Activated naive CD4-positive, alpha-beta T cell treated with anti-CD3 and anti-CD28 coated beads, Interleukin-2, amount 10 ng/mL, durations not matched to agents 7 days and 5 days (primary cell): ENCODE measurements around the gene ADAMTS9.

ENCODE experiments used
- CTCF ChIA-PET: fragments of 350-600 bp; sonication (Branson Sonifier 250); formaldehyde crosslinking; loops from one replicate; lab custom pipeline; 2021; ENCODE audit warnings: antibody characterized with exemption; lab: Charles Lee
- DNase-seq: peaks from one replicate; pipeline ENCODE4 v3.0.0-alpha.2; 2020
- H3K27ac Mint-ChIP-seq: one replicate; pipeline ENCODE4 v1.8.0; 2021; ENCODE audit warnings: mild to moderate bottlenecking, moderate library complexity, mixed read lengths
- H3K27me3 Mint-ChIP-seq: one replicate; pipeline ENCODE4 v1.8.0; 2021; ENCODE audit warnings: mild to moderate bottlenecking, mixed read lengths
- H3K36me3 Mint-ChIP-seq: one replicate; pipeline ENCODE4 v1.8.0; 2021; ENCODE audit warnings: mixed read lengths
- H3K4me1 Mint-ChIP-seq: one replicate; pipeline ENCODE4 v1.8.0; 2021; ENCODE audit warnings: mixed read lengths
- H3K4me3 Mint-ChIP-seq: one replicate; pipeline ENCODE4 v1.8.0; 2021; ENCODE audit warnings: mild to moderate bottlenecking, moderate library complexity, mixed read lengths
- H3K9me3 Mint-ChIP-seq: one replicate; pipeline ENCODE4 v1.8.0; 2021; ENCODE audit warnings: mixed read lengths

The ADAMTS9 gene

GRCh38 chr3:64604313-64604712 lies 83.5 kb downstream of the ADAMTS9 start:
- Mint-ChIP-seq H3K4me3 (no peak overlapping the region), H3K27ac (no peak overlapping the region), H3K4me1 (no peaks in the 10 kb centered on the region), H3K9me3 (no peaks in the 10 kb centered on the region), H3K27me3 (no peaks in the 10 kb centered on the region), H3K36me3 (no peaks in the 10 kb centered on the region)
- CTCF ChIA-PET: no interaction called here
- DNase-seq: no peak

- H3K4me3 Mint-ChIP-seq: no peak overlapping the region
- H3K9me3 Mint-ChIP-seq: no peaks in the 10 kb centered on the region
- CTCF ChIA-PET: no interaction called here
- no peaks in the 10 kb centered on the region for H3K4me1 Mint-ChIP-seq
- DNase-seq: no peak
- no peak overlapping the region for H3K27ac Mint-ChIP-seq
- no peaks in the 10 kb centered on the region for H3K36me3 Mint-ChIP-seq
- H3K27me3 Mint-ChIP-seq: no peaks in the 10 kb centered on the region
These were observed 86.0 kb downstream of the ADAMTS9 start for GRCh38 chr3:64601824-64602223.

- H3K36me3 Mint-ChIP-seq: no peaks in the 10 kb centered on the region
- no peaks in the 10 kb centered on the region for H3K4me1 Mint-ChIP-seq
- H3K27me3 Mint-ChIP-seq: no peaks in the 10 kb centered on the region
- DNase-seq: no peak
- H3K4me3 Mint-ChIP-seq: no peak overlapping the region
- no peak overlapping the region for H3K27ac Mint-ChIP-seq
- H3K9me3 Mint-ChIP-seq: no peaks in the 10 kb centered on the region
- CTCF ChIA-PET: no interaction called here
These were observed 87.4 kb downstream of the ADAMTS9 start for GRCh38 chr3:64600246-64600950.

GRCh38 chr3:64599651-64600050 lies 88.1 kb downstream of the ADAMTS9 start:
- DNase-seq: no peak
- CTCF ChIA-PET: no interaction called here

GRCh38 chr3:64595253-64595694 lies 92.5 kb downstream of the ADAMTS9 start:
- CTCF ChIA-PET: no interaction called here
- DNase-seq: no peak
- Mint-ChIP-seq H3K36me3 (no peaks in the 10 kb centered on the region), H3K4me1 (no peaks in the 10 kb centered on the region), H3K27me3 (no peaks in the 10 kb centered on the region), H3K27ac (no peak overlapping the region), H3K4me3 (no peak overlapping the region), H3K9me3 (no peaks in the 10 kb centered on the region)

More at GRCh38 chr3:64599651-64600050, 88.1 kb downstream of the ADAMTS9 start:
- Mint-ChIP-seq H3K9me3 (no peaks in the 10 kb centered on the region), H3K27me3 (no peaks in the 10 kb centered on the region), H3K4me3 (no peak overlapping the region), H3K27ac (no peak overlapping the region), H3K4me1 (no peaks in the 10 kb centered on the region), H3K36me3 (no peaks in the 10 kb centered on the region)

- no peaks in the 10 kb centered on the region for H3K36me3 Mint-ChIP-seq
- CTCF ChIA-PET: no interaction called here
- H3K4me3 Mint-ChIP-seq: no peak overlapping the region
- no peaks in the 10 kb centered on the region for H3K27me3 Mint-ChIP-seq
- no peaks in the 10 kb centered on the region for H3K4me1 Mint-ChIP-seq
- H3K27ac Mint-ChIP-seq: no peak overlapping the region
- no peak for DNase-seq
- H3K9me3 Mint-ChIP-seq: no peaks in the 10 kb centered on the region
These were observed 93.7 kb downstream of the ADAMTS9 start for GRCh38 chr3:64594134-64594533.

GRCh38 chr3:64593350-64593749 lies 94.5 kb downstream of the ADAMTS9 start:
- Mint-ChIP-seq H3K4me3 (no peak overlapping the region), H3K27ac (no peak overlapping the region), H3K9me3 (no peaks in the 10 kb centered on the region), H3K36me3 (no peaks in the 10 kb centered on the region), H3K4me1 (no peaks in the 10 kb centered on the region), H3K27me3 (no peaks in the 10 kb centered on the region)
- no peak for DNase-seq
- CTCF ChIA-PET: no interaction called here

GRCh38 chr3:64591615-64592014 lies 96.2 kb downstream of the ADAMTS9 start:
- no peak overlapping the region for H3K4me3 Mint-ChIP-seq
- H3K9me3 Mint-ChIP-seq: no peaks in the 10 kb centered on the region
- CTCF ChIA-PET: no interaction called here
- H3K27ac Mint-ChIP-seq: no peak overlapping the region
- no peak for DNase-seq
- no peaks in the 10 kb centered on the region for H3K27me3 Mint-ChIP-seq
- H3K4me1 Mint-ChIP-seq: no peaks in the 10 kb centered on the region
- no peaks in the 10 kb centered on the region for H3K36me3 Mint-ChIP-seq

GRCh38 chr3:64588380-64588779 lies 99.4 kb downstream of the ADAMTS9 start:
- Mint-ChIP-seq H3K4me1 (no peaks in the 10 kb centered on the region), H3K27ac (no peak overlapping the region), H3K4me3 (no peak overlapping the region), H3K36me3 (no peaks in the 10 kb centered on the region), H3K27me3 (no peaks in the 10 kb centered on the region), H3K9me3 (no peaks in the 10 kb centered on the region)
- DNase-seq: no peak
- CTCF ChIA-PET: no interaction called here

- CTCF ChIA-PET: no interaction called here
- H3K9me3 Mint-ChIP-seq: no peaks in the 10 kb centered on the region
- H3K36me3 Mint-ChIP-seq: no peaks in the 10 kb centered on the region
- DNase-seq: no peak
- H3K4me3 Mint-ChIP-seq: no peak overlapping the region
- H3K27ac Mint-ChIP-seq: no peak overlapping the region
- H3K4me1 Mint-ChIP-seq: no peaks in the 10 kb centered on the region
- H3K27me3 Mint-ChIP-seq: no peaks in the 10 kb centered on the region
These were observed 100.8 kb downstream of the ADAMTS9 start for GRCh38 chr3:64586952-64587351.

- Mint-ChIP-seq H3K27ac (no peak overlapping the region), H3K36me3 (no peaks in the 10 kb centered on the region), H3K4me3 (no peak overlapping the region), H3K9me3 (no peaks in the 10 kb centered on the region), H3K27me3 (no peaks in the 10 kb centered on the region), H3K4me1 (no peaks in the 10 kb centered on the region)
- CTCF ChIA-PET: no interaction called here
- DNase-seq: no peak
These were observed 103.6 kb downstream of the ADAMTS9 start for GRCh38 chr3:64584179-64584578.

- no peak for DNase-seq
- no peak overlapping the region for H3K27ac Mint-ChIP-seq
- no peaks in the 10 kb centered on the region for H3K9me3 Mint-ChIP-seq
- H3K27me3 Mint-ChIP-seq: no peaks in the 10 kb centered on the region
- CTCF ChIA-PET: no interaction called here
- H3K4me3 Mint-ChIP-seq: no peak overlapping the region
- no peaks in the 10 kb centered on the region for H3K4me1 Mint-ChIP-seq
- H3K36me3 Mint-ChIP-seq: no peaks in the 10 kb centered on the region
These were observed 109.0 kb downstream of the ADAMTS9 start for GRCh38 chr3:64578797-64579196.

GRCh38 chr3:64578062-64578770 lies 109.6 kb downstream of the ADAMTS9 start:
- Mint-ChIP-seq H3K4me3 (no peak overlapping the region), H3K4me1 (no peaks in the 10 kb centered on the region), H3K27ac (no peak overlapping the region), H3K36me3 (no peaks in the 10 kb centered on the region), H3K27me3 (no peaks in the 10 kb centered on the region), H3K9me3 (no peaks in the 10 kb centered on the region)
- no peak for DNase-seq
- CTCF ChIA-PET: no interaction called here

GRCh38 chr3:64576211-64576775 lies 111.5 kb downstream of the ADAMTS9 start:
- Mint-ChIP-seq H3K36me3 (no peaks in the 10 kb centered on the region), H3K27me3 (no peaks in the 10 kb centered on the region), H3K4me1 (no peaks in the 10 kb centered on the region), H3K9me3 (no peaks in the 10 kb centered on the region), H3K4me3 (no peak overlapping the region), H3K27ac (no peak overlapping the region)
- no peak for DNase-seq
- CTCF ChIA-PET: interaction anchor here (1.4 kb wide), 1 partner anchor 17 kb away, joined by 3 read pairs; no protein-coding TSS in a partner anchor
